Neural progenitor cell (in vitro differentiated cells): Measurements from ENCODE around the gene PLCG2. TPM values are rescaled to one million over a fixed set of nuclear protein-coding genes. Genes with fewer than 3 reads are reported as not detected.

Source experiments
- DNase-seq: peaks from one replicate; pipeline ENCODE4 v3.0.0-alpha.2; 2016; ENCODE audit warnings: low spot score
- H2AFZ ChIP-seq: fragments of 200-600 bp; sonication (generic); replicated peaks from 2 replicates; pipeline ENCODE4 v1.6.1; 2016; ENCODE audit warnings: antibody characterized with exemption
- H3F3A ChIP-seq: fragments of 200-600 bp; sonication (generic); 2 replicates; pipeline ENCODE4 v1.6.1; 2016; ENCODE audit warnings: antibody characterized with exemption, low read depth
- H3K27ac ChIP-seq: fragments of 200-600 bp; sonication (generic); 2 replicates; pipeline ENCODE4 v1.5.1; 2016; ENCODE audit warnings: mild to moderate bottlenecking
- H3K27me3 ChIP-seq: fragments of 200-600 bp; sonication (generic); 2 replicates; pipeline ENCODE4 v1.6.1; 2016; ENCODE audit warnings: mild to moderate bottlenecking, moderate library complexity
- H3K36me3 ChIP-seq: fragments of 200-600 bp; sonication (generic); 2 replicates; pipeline ENCODE4 v1.5.1; 2016
- H3K4me1 ChIP-seq: fragments of 200-600 bp; sonication (generic); 2 replicates; pipeline ENCODE4 v1.6.1; 2016; ENCODE audit warnings: mixed run types
- H3K4me2 ChIP-seq: fragments of 200-600 bp; sonication (generic); 2 replicates; pipeline ENCODE4 v1.6.1; 2016
- H3K4me3 ChIP-seq: fragments of 200-600 bp; sonication (generic); 2 replicates; pipeline ENCODE4 v1.5.1; 2016
- H3K79me2 ChIP-seq: fragments of 200-600 bp; sonication (generic); 2 replicates; pipeline ENCODE4 v1.6.1; 2016; ENCODE audit warnings: low read depth
- H3K9ac ChIP-seq: fragments of 200-600 bp; sonication (generic); 2 replicates; pipeline ENCODE4 v1.6.1; 2016
- H3K9me3 ChIP-seq: fragments of 200-600 bp; sonication (generic); 2 replicates; pipeline ENCODE4 v1.5.1; 2016; ENCODE audit warnings: low read depth
- H4K20me1 ChIP-seq: fragments of 200-600 bp; sonication (generic); 2 replicates; pipeline ENCODE4 v1.6.1; 2016; ENCODE audit warnings: low read depth
- H3K27ac Mint-ChIP-seq: 3 replicates; pipeline ENCODE4 v1.8.0; 2021; ENCODE audit warnings: mixed read lengths
- H3K27me3 Mint-ChIP-seq: 2 replicates; pipeline ENCODE4 v1.8.0; 2022; ENCODE audit warnings: low read depth, mild to moderate bottlenecking, inconsistent platforms, moderate library complexity, mixed read lengths; ENCODE audit not compliant: insufficient read depth
- H3K36me3 Mint-ChIP-seq: 3 replicates; pipeline ENCODE4 v1.8.0; 2021; ENCODE audit warnings: mixed read lengths
- H3K4me1 Mint-ChIP-seq: 3 replicates; pipeline ENCODE4 v1.8.0; 2021; ENCODE audit warnings: mixed read lengths
- H3K4me3 Mint-ChIP-seq: 3 replicates; pipeline ENCODE4 v1.8.0; 2021; ENCODE audit warnings: mild to moderate bottlenecking, moderate library complexity, mixed read lengths
- H3K9me3 Mint-ChIP-seq: 3 replicates; pipeline ENCODE4 v1.8.0; 2020; ENCODE audit warnings: mixed read lengths
- EZH2 ChIP-seq: fragments of 200-600 bp; sonication (generic); IDR thresholded peaks from 2 replicates; pipeline ENCODE4 v1.6.1; 2017; ENCODE audit warnings: antibody characterized with exemption, mild to moderate bottlenecking, moderate library complexity
- EZH2phosphoT487 ChIP-seq: fragments of 200-600 bp; sonication (generic); IDR thresholded peaks from 2 replicates; pipeline ENCODE4 v1.6.1; 2017; ENCODE audit warnings: antibody characterized with exemption
- total RNA-seq: library from RNA; depleted of rRNA; stranded (reverse); fragments of >200 nt; gene quantifications from 2 replicates; pipeline ENCODE4 v1.2.3, GENCODE V29; 2015; ENCODE audit warnings: low replicate concordance
- TF ChIP-seq, protein P1 (sequence below): fragments of 200-600 bp; sonication (generic); IDR thresholded peaks from 2 replicates; pipeline ENCODE4 v1.5.1; 2017; ENCODE audit warnings: antibody characterized with exemption, mild to moderate bottlenecking

The PLCG2 gene
- total RNA-seq, 1 donor from 2014 or later: 5.0 TPM

DNA sequence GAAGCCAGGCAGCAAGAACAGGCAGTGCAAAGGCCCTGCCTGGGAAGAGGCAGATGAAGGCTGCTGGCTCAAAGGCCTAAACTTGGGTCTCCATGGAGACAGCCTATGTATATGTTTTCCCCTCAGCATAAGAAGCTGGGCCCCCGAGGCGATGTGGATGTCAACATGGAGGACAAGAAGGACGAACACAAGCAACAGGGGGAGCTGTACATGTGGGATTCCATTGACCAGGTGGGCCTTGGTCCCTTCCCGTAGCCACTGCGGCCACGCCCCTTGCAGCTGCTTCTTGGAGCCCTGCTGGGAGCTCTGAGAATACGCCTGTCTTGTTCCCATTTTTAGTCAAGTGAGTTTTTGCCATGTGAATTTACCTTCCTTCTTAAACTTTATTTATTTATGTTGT lies 126.2 kb downstream of the PLCG2 start:
- Histone ChIP-seq H3K36me3 (no peaks in the 10 kb centered on the region), H3K4me1 (no peaks in the 10 kb centered on the region), H2AFZ (no peak overlapping the region), H3F3A (no peaks in the 10 kb centered on the region), H3K4me3 (no peak overlapping the region), H4K20me1 (no peaks in the 10 kb centered on the region), H3K27me3 (no peaks in the 10 kb centered on the region), H3K27ac (no peak overlapping the region), H3K9ac (no peak overlapping the region), H3K79me2 (no peaks in the 10 kb centered on the region), H3K9me3 (no peaks in the 10 kb centered on the region), H3K4me2 (no peak overlapping the region)
- Mint-ChIP-seq H3K27ac (no peak overlapping the region), H3K9me3 (peaks cover 4% of the 10 kb centered on the region), H3K27me3 (peaks cover 8% of the 10 kb centered on the region), H3K36me3 (peaks cover 2% of the 10 kb centered on the region), H3K4me1 (no peaks in the 10 kb centered on the region), H3K4me3 (no peak overlapping the region)
- no peak for TF ChIP-seq EZH2phosphoT487
- DNase-seq: no peak

DNA sequence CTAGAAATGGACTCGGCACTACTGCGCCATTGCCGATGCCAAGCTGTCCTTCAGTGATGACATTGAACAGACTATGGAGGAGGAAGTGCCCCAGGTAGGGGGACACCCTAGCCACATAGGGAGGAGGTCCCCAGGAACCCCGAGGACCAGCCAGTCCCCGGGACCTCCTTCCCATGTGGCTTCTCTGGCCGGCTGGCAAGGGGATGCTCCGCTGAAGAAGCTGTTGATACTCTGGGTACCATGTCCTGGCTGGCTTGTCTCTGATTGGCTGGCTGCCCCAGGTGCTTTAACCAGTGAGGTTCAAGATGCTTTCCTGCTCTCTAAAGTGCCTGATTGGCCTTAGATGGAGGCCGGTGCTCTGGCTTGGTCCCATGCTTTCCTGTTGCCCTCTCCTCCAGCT lies 128.6 kb downstream of the PLCG2 start:
- Histone ChIP-seq H3K27me3 (no peaks in the 10 kb centered on the region), H4K20me1 (no peaks in the 10 kb centered on the region), H3K79me2 (no peaks in the 10 kb centered on the region), H2AFZ (no peak overlapping the region), H3F3A (no peaks in the 10 kb centered on the region), H3K4me2 (no peak overlapping the region), H3K4me1 (no peaks in the 10 kb centered on the region), H3K27ac (no peak overlapping the region), H3K9ac (no peak overlapping the region), H3K4me3 (no peak overlapping the region), H3K9me3 (no peaks in the 10 kb centered on the region), H3K36me3 (no peaks in the 10 kb centered on the region)
- peaks cover 8% of the 10 kb centered on the region for H3K27me3 Mint-ChIP-seq
- peaks cover 2% of the 10 kb centered on the region for H3K36me3 Mint-ChIP-seq
- peaks cover 4% of the 10 kb centered on the region for H3K9me3 Mint-ChIP-seq
- TF ChIP-seq EZH2phosphoT487: no peak
- TF ChIP-seq EZH2: no peak
- TF ChIP-seq, protein P1, sequence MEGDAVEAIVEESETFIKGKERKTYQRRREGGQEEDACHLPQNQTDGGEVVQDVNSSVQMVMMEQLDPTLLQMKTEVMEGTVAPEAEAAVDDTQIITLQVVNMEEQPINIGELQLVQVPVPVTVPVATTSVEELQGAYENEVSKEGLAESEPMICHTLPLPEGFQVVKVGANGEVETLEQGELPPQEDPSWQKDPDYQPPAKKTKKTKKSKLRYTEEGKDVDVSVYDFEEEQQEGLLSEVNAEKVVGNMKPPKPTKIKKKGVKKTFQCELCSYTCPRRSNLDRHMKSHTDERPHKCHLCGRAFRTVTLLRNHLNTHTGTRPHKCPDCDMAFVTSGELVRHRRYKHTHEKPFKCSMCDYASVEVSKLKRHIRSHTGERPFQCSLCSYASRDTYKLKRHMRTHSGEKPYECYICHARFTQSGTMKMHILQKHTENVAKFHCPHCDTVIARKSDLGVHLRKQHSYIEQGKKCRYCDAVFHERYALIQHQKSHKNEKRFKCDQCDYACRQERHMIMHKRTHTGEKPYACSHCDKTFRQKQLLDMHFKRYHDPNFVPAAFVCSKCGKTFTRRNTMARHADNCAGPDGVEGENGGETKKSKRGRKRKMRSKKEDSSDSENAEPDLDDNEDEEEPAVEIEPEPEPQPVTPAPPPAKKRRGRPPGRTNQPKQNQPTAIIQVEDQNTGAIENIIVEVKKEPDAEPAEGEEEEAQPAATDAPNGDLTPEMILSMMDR: no peak
- H3K4me1 Mint-ChIP-seq: no peaks in the 10 kb centered on the region
- no peak overlapping the region for H3K4me3 Mint-ChIP-seq
- no peak overlapping the region for H3K27ac Mint-ChIP-seq
- DNase-seq: no peak

DNA sequence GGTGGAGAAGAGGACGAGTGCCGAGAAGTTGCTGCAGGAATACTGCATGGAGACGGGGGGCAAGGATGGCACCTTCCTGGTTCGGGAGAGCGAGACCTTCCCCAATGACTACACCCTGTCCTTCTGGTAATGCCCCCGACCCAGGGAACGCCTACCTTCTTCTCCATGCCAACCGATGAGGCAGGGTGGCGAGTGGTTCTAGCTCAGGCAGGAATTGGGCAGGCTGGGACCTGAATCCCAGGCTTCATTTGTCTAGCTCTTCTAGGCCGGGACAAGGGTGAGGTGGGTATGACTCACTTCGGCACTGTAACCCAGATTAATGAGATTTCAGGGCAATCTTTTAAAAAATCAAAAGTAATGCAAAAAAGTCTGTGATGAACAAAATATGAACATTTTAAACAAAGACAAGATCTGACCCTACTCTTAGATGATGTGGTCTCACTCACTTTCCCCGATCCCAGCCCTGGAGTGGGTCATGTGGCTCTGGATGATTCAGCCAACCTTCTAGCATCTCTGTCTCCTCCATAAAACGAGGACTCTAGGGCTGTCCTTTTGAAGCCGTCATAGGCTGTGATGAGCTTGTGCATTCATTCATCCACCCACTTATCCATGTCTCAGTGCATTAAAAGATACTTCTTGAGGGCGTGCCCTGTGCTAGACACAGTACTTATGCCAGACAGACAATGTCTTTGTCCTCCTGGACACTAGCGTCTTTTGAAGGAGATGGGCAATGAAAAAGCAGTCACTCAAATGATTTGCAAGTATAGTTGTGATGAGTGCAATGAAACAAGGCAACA lies 129.6 kb downstream of the PLCG2 start:
- H3K79me2 ChIP-seq: no peaks in the 10 kb centered on the region
- no peaks in the 10 kb centered on the region for H4K20me1 ChIP-seq
- DNase-seq: no peak
- no peak overlapping the region for H2AFZ ChIP-seq
- Mint-ChIP-seq H3K27me3 (peaks cover 2% of the 10 kb centered on the region), H3K36me3 (peaks cover 2% of the 10 kb centered on the region), H3K4me1 (no peaks in the 10 kb centered on the region), H3K9me3 (no peaks in the 10 kb centered on the region), H3K4me3 (no peak overlapping the region), H3K27ac (no peak overlapping the region)
- H3K27me3 ChIP-seq: no peaks in the 10 kb centered on the region
- no peak overlapping the region for H3K27ac ChIP-seq
- no peaks in the 10 kb centered on the region for H3K4me1 ChIP-seq
- no peaks in the 10 kb centered on the region for H3K9me3 ChIP-seq
- H3F3A ChIP-seq: no peaks in the 10 kb centered on the region
- no peak overlapping the region for H3K9ac ChIP-seq
- H3K4me2 ChIP-seq: no peak overlapping the region
- no peak overlapping the region for H3K4me3 ChIP-seq
- TF ChIP-seq EZH2 (no peak), EZH2phosphoT487 (no peak)
- TF ChIP-seq, protein P1: no peak
- no peaks in the 10 kb centered on the region for H3K36me3 ChIP-seq

DNA sequence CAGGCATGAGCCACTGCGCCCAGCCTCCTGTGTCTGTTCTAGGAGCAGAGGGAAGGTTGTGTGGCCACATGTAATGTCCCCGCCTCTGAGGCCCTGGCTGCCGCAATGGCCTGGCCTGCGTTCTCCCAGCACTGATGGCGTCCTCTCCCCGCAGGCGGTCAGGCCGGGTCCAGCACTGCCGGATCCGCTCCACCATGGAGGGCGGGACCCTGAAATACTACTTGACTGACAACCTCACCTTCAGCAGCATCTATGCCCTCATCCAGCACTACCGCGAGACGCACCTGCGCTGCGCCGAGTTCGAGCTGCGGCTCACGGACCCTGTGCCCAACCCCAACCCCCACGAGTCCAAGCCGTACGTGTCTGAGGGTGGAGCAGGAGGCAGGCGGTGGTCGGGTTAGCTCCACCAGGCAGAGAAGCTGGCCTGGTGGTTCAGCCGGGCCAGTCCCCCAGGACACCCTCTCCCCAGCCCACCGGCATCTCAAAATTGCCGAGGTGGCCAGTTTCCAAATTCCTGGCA lies 131.3 kb downstream of the PLCG2 start:
- Histone ChIP-seq H2AFZ (no peak overlapping the region), H3K4me3 (no peak overlapping the region), H3K27ac (no peak overlapping the region), H3K4me1 (no peaks in the 10 kb centered on the region), H3K27me3 (no peaks in the 10 kb centered on the region), H4K20me1 (no peaks in the 10 kb centered on the region), H3K4me2 (no peak overlapping the region), H3K36me3 (no peaks in the 10 kb centered on the region), H3K9ac (no peak overlapping the region), H3K79me2 (no peaks in the 10 kb centered on the region), H3F3A (no peaks in the 10 kb centered on the region), H3K9me3 (no peaks in the 10 kb centered on the region)
- no peak for TF ChIP-seq EZH2phosphoT487
- TF ChIP-seq, protein P1: no peak
- no peak for TF ChIP-seq EZH2
- no peak for DNase-seq
- Mint-ChIP-seq H3K27ac (peak overlapping the region; percentile 36), H3K4me3 (no peak overlapping the region), H3K36me3 (no peaks in the 10 kb centered on the region), H3K4me1 (peaks cover 7% of the 10 kb centered on the region), H3K27me3 (peaks cover 5% of the 10 kb centered on the region), H3K9me3 (no peaks in the 10 kb centered on the region)
